HT-29 (cell line): ENCODE measurements around the gene LILRA6. TPM values are rescaled to one million over a fixed set of nuclear protein-coding genes. Genes with fewer than 3 reads are reported as not detected.

ENCODE experiments used
- DNase-seq: peaks from one replicate; pipeline ENCODE4 v3.0.0-alpha.2; 2015; ENCODE audit warnings: low spot score
- small RNA-seq: library from RNA; depleted of rRNA; stranded (forward); fragments of <200 nt; gene quantifications from one replicate; pipeline ENCODE3, GENCODE V24; 2014
- total RNA-seq: library from RNA; depleted of rRNA; stranded (reverse); fragments of >200 nt; shearing (Covaris generic); gene quantifications from 2 replicates; pipeline ENCODE4 v1.2.3, GENCODE V29; 2014; rRNA removed

The LILRA6 gene
- total RNA-seq, 1 experiment from 2014 or later, result not detected

DNA sequence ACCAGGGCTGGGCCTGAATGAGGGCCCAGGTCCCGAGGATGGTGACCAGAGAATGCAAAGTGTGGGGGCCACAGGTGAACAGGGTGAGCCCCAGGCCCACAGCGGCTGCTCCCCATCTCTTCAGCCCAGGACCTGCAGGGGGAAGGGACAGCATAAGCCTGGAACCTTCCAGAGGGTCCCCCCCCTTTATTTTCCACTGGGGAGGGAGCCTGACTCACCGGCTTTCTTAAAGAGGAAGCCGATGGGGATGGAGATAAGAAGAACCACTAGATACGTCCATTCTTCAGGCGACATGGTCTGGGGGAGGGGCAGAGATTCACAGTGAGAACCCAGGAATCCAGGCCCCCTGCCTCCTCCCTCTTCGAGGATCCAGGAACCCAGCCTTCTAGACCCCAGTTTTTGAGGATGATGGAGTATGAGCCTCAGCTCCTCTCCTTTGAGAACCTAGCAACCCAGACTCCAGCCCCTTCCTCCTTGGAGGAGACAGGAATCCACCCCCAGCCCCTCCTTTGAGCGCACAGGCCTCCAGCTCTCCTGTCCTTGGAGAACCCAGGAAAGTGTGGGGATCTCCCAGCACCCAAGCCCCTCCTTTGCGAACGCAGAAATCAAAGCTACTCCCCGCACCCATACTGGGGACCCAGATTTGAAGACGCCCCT lies 54.2 kb downstream of the LILRA6 start:
- peak; percentile 79 for DNase-seq

GRCh38 chr19:54186934-54187381 lies 55.6 kb downstream of the LILRA6 start:
- DNase-seq, result no peak

Small RNAs within 50 kb of the gene (small RNA-seq; reads per million reads assigned to genes)
- gene MIR4752, result not detected
- gene RNU6-1307P, result not detected

Other genes starting within 250 kb of the LILRA6 start
- not detected in 2 replicates for gene VSTM1, start 178.9 kb downstream of the LILRA6 start, total RNA-seq
- gene TARM1, start 161.4 kb downstream of the LILRA6 start, total RNA-seq, result not detected in 2 replicates
- 0.05 TPM in 1 of 2 replicates, not detected in the other for gene OSCAR, start 142.0 kb downstream of the LILRA6 start, total RNA-seq
- 133 and 176 TPM in 2 replicates for gene NDUFA3, start 139.9 kb downstream of the LILRA6 start, total RNA-seq
- 10.7 and 20.0 TPM in 2 replicates for gene TFPT, start 127.1 kb downstream of the LILRA6 start, total RNA-seq
- 157 and 165 TPM in 2 replicates for gene PRPF31, start 127.0 kb downstream of the LILRA6 start, total RNA-seq
- 38.9 and 40.0 TPM in 2 replicates for gene CNOT3, start 105.0 kb downstream of the LILRA6 start, total RNA-seq
- gene LENG1, start 83.1 kb downstream of the LILRA6 start, total RNA-seq, result 12.9 and 14.9 TPM in 2 replicates
- 22.5 and 45.3 TPM in 2 replicates for gene TMC4, start 69.6 kb downstream of the LILRA6 start, total RNA-seq
- 266 and 285 TPM in 2 replicates for gene MBOAT7, start 53.2 kb downstream of the LILRA6 start, total RNA-seq
- gene TSEN34, start 51.5 kb downstream of the LILRA6 start, total RNA-seq, result 234 and 255 TPM in 2 replicates
- gene RPS9, start 41.9 kb downstream of the LILRA6 start, total RNA-seq, result 4,595 and 4,707 TPM in 2 replicates
- not detected in 2 replicates for gene LILRB3, start 19.8 kb downstream of the LILRA6 start, total RNA-seq
- 0.08 TPM in 1 of 2 replicates, not detected in the other for gene LILRB5, start 14.5 kb upstream of the LILRA6 start, total RNA-seq
- not detected in 2 replicates for gene LILRB2, start 38.3 kb upstream of the LILRA6 start, total RNA-seq
- gene LILRA5, start 70.4 kb upstream of the LILRA6 start, total RNA-seq, result not detected in 2 replicates
- gene LILRA4, start 96.4 kb upstream of the LILRA6 start, total RNA-seq, result not detected in 2 replicates
- gene LAIR1, start 122.1 kb upstream of the LILRA6 start, total RNA-seq, result not detected in 2 replicates
- not detected in 2 replicates for gene TTYH1, start 172.7 kb upstream of the LILRA6 start, total RNA-seq
- 153 TPM in 2 replicates for gene LENG8, start 206.4 kb upstream of the LILRA6 start, total RNA-seq
- 40.2 and 46.4 TPM in 2 replicates for gene LENG9, start 221.0 kb upstream of the LILRA6 start, total RNA-seq
- 59.0 and 72.4 TPM in 2 replicates for gene CDC42EP5, start 230.5 kb upstream of the LILRA6 start, total RNA-seq